Measurements from ENCODE around the gene JPH3.

Gene JPH3

DNA sequence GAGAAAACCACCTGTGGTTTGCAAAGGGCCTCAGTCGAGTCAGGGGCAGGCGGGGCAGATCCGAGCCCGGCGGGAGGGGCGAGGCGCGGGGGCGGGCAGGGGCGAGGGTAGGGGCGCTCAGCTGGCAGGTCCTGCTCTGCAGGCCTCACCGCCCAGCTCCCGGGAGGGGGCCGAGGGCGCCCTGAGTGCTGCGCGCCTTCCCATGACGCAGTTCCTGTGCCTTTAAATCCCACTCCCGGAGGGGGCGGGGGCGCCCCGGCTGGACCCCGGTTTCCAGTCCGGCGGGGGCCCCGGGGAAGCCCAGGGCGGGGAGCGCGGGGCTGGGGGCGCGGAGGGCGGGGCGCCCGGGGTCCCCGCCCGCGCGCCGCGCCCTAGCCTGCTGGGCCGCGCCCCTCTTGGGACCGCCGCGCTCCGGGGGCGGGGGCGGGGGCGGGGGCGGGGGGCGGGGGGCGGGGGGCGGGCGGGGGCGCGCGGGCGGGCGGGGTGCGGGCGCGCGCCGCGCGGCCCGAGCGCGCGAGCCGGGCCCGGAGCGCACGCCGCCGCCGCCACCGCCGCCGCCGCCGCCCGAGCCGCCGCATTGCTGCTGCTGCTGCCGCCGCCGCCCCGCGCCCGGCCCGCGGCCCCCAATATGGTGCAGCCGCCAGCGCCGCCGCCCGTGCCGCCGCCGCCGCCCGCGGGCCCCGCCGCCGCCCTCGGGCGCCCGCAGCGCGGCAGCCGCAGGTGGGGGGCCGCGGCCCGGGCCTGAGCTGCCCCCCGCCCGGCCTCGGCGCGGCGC lies at the start of gene JPH3:
JPH3 (plus strand) TSS at position 508 of the 775 bp plus-strand sequence. CDS start 639 bp downstream, outside the sequence.
- no peak for DNase-seq

GRCh38 chr16:87552772-87553573 lies 49.3 kb upstream of the JPH3 start:
- no peak for DNase-seq

- DNase-seq: no peak
Observed at GRCh38 chr16:87554754-87555427, 47.4 kb upstream of the JPH3 start.

DNA sequence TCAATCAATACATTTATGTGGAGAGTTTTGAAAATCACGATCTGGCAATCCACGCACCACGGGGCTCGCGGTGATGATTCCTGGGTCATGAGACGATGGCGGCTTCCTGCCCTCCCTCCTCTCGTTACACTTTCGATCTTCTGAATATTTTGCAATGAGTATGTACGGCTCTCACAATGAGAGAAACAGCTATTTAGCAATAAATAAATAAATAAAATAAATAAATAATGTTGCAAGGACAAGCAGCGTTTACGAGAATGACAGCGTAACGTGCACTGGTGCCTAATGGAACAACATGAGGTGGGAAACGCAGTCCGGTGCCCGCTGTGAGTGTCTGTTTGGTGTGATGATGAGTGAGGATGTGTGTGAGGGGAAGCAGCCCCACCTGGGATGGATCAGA lies 46.7 kb upstream of the JPH3 start:
- no peak for DNase-seq

DNA sequence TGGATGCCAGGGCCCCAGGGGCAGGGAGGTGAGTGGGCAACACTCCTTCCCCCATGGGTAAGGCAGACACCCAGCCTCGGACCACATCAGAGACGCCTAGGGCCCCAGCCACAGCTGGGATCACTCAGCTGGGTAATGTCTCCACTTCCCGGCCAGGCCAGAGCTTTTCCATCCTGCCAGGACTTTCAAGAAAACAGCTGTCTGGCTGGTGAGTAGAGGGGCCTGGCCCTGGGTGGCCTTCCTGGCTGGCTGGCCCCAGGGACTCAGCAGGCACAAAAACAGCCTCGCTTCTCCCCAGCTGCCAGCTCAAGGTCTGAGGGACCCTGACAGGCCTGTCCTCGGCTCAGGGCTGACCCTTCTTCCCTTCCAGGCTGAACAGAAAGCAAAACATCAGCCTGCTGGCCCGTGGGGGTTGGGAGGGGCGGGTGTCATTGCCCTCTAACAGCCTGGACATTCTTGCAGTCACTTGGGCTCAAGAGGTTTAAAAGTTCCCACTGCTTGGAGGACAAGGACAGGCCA lies 45.3 kb upstream of the JPH3 start:
- DNase-seq: no peak

DNA sequence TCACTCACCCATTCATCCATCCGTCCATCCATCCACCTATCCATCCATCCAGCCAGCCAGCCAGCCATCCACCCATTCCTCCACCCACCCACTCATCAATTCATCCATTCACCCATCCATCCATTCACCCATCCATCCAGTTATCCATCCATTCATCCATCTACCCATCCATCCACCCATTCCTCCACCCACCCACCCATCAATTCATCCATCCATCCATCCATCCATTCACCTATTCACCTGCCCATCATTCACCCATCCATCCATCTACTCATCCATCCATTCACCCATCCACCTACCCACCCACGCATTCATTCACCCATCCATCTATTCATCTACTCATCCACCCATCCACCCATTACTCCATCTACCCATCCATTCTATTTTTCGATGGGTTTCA lies 43.6 kb upstream of the JPH3 start:
- no peak for DNase-seq

- no peak for DNase-seq
Observed at GRCh38 chr16:87559945-87560344, 42.4 kb upstream of the JPH3 start.

- DNase-seq: peak; percentile 22
Observed at GRCh38 chr16:87560428-87561199, 41.7 kb upstream of the JPH3 start.

- DNase-seq: no peak
Observed at GRCh38 chr16:87561200-87562105, 40.9 kb upstream of the JPH3 start.

DNA sequence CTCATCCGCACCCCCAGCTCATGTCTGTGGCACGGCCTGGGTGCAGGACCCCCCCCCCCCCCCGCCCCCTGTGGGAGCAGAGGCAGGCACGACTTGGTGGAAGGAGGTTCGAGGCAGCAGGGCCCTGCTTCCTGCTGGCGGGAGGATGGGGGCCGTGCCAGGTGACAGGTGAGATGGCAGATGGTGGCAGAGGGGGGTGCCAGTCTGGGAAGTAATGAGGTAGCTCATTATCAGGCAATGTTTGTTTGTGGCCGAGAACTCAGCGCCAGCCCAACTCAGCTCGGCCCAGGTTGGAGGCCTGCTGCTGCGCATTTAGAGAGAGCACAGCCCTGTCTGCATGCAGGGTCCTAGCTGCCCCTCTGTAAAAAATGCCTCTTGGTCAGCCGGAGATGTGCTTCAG lies 40.1 kb upstream of the JPH3 start:
- DNase-seq: no peak

DNA sequence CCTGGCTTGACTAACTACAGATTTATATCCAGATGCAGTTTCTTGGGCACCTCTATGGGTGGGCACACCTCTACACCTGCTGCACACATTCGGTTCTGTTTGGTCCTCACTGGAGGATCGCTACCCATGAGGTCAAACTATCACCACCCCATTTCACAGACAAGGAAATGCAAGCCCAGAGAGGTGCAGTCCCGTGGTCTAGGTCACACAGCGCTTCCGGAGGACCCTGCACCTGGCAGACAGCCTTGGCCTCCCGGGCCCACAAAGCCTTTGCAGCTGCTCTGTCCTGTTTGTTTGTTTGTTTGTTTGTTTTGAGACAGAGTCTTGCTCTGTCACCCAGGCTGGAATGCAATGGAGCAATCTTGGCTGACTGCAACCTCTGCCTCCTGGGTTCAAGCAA lies 39.3 kb upstream of the JPH3 start:
- no peak for DNase-seq

DNA sequence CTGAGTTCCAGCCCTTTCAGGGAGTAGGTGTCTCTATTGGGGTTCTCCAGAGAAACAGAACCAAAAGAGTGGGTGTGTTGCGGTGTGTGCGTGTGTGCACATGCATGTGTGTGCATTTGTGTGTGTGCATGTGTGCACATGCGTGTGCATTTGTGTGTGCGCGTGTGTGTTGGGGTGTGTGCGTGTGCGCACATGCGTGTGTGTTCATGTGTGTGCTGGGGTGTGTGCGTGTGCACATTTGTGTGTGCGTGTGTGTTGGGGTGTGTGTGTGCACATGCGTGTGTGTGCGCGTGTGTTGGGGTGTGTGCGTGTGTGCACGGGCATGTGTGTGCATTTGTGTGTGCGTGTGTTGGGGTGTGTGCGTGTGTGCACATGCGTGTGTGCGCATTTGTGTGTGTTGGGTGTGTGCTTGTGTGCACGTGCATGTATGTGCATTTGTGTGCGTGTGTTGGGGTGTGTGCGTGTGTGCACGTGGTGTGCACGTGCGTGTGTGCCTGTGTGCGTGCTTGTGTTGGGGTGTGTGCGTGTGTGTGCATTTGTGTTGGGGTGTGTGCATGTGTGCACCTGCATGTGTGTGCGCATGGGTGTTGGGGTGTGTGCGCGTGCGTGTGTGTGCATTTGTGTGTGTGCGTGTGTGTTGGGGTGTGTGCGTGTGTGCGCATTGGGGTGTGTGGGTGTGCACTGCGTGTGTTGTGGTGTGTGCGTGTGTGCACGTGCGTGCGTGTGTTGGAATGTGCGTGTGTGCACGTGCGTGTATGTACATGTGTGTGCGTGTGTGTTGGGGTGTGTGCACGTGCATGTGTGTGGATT lies 38.4 kb upstream of the JPH3 start:
- no peak for DNase-seq

- no peak for DNase-seq
Observed at GRCh38 chr16:87564524-87564778, 37.9 kb upstream of the JPH3 start.

GRCh38 chr16:87569601-87570571 lies 32.4 kb upstream of the JPH3 start:
- no peak for DNase-seq

- no peak for DNase-seq
Observed at GRCh38 chr16:87570572-87570937, 31.8 kb upstream of the JPH3 start.

DNA sequence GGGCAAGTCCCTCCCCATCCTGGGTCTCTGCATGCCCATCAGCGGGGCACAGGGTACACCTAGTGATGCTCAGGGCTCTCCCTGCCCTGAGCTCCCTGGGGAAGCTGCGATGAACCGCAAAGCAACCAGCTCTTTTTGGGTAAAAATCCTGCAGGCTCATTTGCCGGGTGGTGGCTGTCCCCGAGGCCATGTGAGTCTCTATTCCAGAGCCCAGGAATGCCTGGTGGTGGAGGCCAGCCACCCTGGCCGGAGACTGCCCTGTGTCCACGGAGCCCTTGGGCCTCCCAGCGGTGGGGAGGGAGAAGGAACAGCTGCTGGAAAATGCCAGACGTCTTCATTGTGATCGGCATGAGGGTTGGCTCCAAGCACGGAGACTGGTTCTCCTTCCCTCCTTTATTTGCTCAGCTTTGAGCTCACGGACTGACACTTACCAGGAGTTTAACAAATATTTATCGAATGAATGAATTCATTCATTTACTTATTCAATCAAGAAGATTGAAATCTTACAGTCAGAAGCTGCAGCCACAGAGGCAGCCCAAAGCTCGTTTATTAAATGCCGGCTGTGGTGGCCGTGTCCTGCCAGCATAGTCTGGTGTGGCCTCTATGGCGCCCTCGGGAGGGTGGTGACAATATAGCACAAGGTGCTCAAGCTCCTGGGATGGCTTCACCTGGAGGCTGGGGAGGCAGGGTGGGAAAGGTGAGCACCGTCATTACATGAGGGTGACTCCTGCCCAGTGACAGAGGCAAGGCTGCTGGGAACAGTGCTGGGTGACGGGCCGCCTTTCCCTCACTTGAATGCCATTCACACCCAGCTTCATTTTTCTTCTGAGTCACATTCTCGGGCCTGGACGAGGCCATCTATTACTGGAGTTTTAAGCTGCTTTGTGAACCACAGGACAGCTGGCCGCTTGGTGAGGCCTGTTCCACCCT lies 31.1 kb upstream of the JPH3 start:
- DNase-seq: no peak

DNA sequence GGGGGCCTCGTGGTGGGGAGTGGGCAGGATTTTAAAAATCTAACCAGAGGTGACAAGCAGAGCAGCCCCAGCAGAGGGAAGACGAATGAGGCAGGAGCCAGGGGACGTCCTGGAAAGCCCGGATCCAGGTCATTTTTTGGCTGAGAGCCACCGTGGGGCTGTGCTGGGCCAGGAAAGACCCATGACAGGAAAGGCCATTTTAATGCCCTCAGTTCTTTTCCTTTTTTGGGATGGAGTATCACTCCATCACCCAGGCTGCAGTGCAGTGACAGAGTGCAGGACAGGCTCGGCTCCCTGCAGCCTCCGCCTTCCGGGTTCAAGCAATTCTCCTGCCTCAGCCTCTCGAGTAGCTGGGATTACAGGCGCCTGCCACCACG lies 30.5 kb upstream of the JPH3 start:
- DNase-seq: no peak

GRCh38 chr16:87572959-87573358 lies 29.3 kb upstream of the JPH3 start:
- no peak for DNase-seq

All from stimulated activated CD4-positive, alpha-beta T cell treated with anti-CD3 and anti-CD28 coated beads, Interleukin-4, amount 100 ng/mL, for 24 hours (primary cell).